Ovary (tissue), 9 donors: ENCODE data around the gene OR2C3. TPM values are rescaled to one million over a fixed set of nuclear protein-coding genes. Genes with fewer than 3 reads are reported as not detected.

Experiments used
- DNase-seq, 5 donors: peaks; one replicate each; pipeline ENCODE4 v3.0.0-alpha.2; 2019 to 2020
- H3K27ac ChIP-seq, 2 donors: fragments of 200-600 bp; one replicate each; pipeline versions ENCODE4 v1.5.1 to v1.8.0; 2019 to 2022
- H3K27me3 ChIP-seq: fragments of 200-600 bp; one replicate; pipeline ENCODE4 v1.8.0; 2022
- H3K36me3 ChIP-seq: fragments of 200-600 bp; sonication (generic); one replicate; pipeline ENCODE4 v1.5.1; 2019
- H3K4me1 ChIP-seq: one replicate; pipeline ENCODE4 v1.8.1; 2013; ENCODE audit warnings: mild to moderate bottlenecking, moderate library complexity; ENCODE audit not compliant: insufficient read depth
- H3K4me3 ChIP-seq: fragments of 200-600 bp; sonication (generic); one replicate; pipeline ENCODE4 v1.5.1; 2017
- H3K9me3 ChIP-seq, 2 donors: fragments of 200-600 bp in 1 of 2; sonication (generic) in 1 of 2; one replicate each; pipeline versions ENCODE4 v1.5.1 to v1.8.1; 2013 to 2019; ENCODE audit warnings: mild to moderate bottlenecking in 1 of 2, moderate library complexity in 1 of 2
- EP300 ChIP-seq: sonication (generic); formaldehyde crosslinking; IDR thresholded peaks from one replicate; pipeline ENCODE4 v1.6.1; 2017; ENCODE audit warnings: antibody characterized with exemption
- POLR2A ChIP-seq: fragments of 450-650 bp; IDR thresholded peaks from one replicate; pipeline ENCODE4 v1.6.1; 2017; ENCODE audit warnings: antibody characterized with exemption, mild to moderate bottlenecking, moderate library complexity
- WGBS, 3 donors: extraction: QIAGEN DNeasy Blood & Tissue Kit in 1 of 3; methylation state at CpG; one replicate each; pipeline versions ENCODE4 v1.1.5 to v1.1.7; 2013 to 2017; 5-methylcytosine and 5-hydroxymethylcytosine counted together
- intact Hi-C, 4 donors: fragments of 100-400 bp; cut with DNase I; formaldehyde crosslinking; loops; one replicate each; pipeline versions ENCODE4 v1.11.0 to v1.15.1; 2022 to 2023
- polyA plus RNA-seq, 2 donors: library from polyadenylated mRNA; stranded (reverse); fragments of 200-250 nt in 1 of 2; fragments of 350-450 nt in 1 of 2; fragmentation: Illumina TruSeq in 1 of 2; extraction: RNeasy Lipid Tissue Mini Kit (QIAGEN cat#74804) in 1 of 2; gene quantifications; one replicate each; pipeline ENCODE4 v1.2.3, GENCODE V29; 2013 to 2014
- total RNA-seq, 7 donors: library from RNA; depleted of rRNA in 2 of 7; stranded (reverse); fragments of >200 nt in 2 of 7; fragmentation: NEBNext Ultra II Directional in 3 of 7; extraction: Animal tissue kit (Norgen Biotek cat#: 25700) in 3 of 7; gene quantifications; one replicate each; pipeline versions ENCODE4 v1.1.0 to v1.2.4, GENCODE V29; 2016 to 2023
- TF ChIP-seq, protein P1 (sequence below), 3 donors: fragments of 450-650 bp in 2 of 3; fragments of 200-600 bp in 1 of 3; IDR thresholded peaks; one replicate each; pipeline versions ENCODE4 v1.5.1 to v1.8.0; 2016 to 2022; ENCODE audit warnings: antibody characterized with exemption in 3 of 3, mild to moderate bottlenecking in 1 of 3
- donor health status: DM: no; HTN: no; CAD: no; lungs with moderate emphysema.
- donor health status: DM: no; HTN: no; CAD: no.
- donor health status: Bipolar disorder and iron deficiency.
- donor health status: DM: yes; HTN: yes; CAD: no.
- donor health status: DM: no; HTN: no; CAD: no.
- donor health status: DM: yes; HTN: yes; CAD: no.

OR2C3 gene
- total and polyA plus RNA-seq, 9 donors = 0.04 to 0.15 TPM; not detected in 7

DNA sequence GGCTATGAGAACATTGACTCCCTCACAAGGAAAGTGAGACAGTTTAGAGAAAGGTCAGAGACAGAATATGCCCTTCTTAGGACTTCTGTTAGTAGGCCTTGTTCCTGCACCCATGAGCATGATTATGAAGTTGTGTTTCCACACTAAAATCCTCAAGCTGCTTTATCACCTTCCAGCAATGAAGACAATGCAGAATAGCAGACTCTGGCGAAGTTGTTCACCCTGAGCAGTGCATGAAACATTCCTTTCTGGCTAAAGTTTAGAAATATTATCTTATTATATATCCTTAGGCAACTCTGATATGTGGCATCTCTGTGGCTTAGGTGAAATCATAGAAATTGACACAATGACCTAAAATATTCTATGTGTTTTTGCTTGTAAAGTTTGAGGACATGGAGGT lies 38.0 kb upstream of the OR2C3 start:
- intact Hi-C loops = no loop called here
- no peak for DNase-seq
- H3K27me3 ChIP-seq = no peaks in the 10 kb centered on the region
- no peak overlapping the region for H3K27ac ChIP-seq
- H3K4me1 ChIP-seq = no peaks in the 10 kb centered on the region
- H3K36me3 ChIP-seq = no peaks in the 10 kb centered on the region
- TF ChIP-seq POLR2A (no peak), EP300 (no peak)
- TF ChIP-seq, protein P1, sequence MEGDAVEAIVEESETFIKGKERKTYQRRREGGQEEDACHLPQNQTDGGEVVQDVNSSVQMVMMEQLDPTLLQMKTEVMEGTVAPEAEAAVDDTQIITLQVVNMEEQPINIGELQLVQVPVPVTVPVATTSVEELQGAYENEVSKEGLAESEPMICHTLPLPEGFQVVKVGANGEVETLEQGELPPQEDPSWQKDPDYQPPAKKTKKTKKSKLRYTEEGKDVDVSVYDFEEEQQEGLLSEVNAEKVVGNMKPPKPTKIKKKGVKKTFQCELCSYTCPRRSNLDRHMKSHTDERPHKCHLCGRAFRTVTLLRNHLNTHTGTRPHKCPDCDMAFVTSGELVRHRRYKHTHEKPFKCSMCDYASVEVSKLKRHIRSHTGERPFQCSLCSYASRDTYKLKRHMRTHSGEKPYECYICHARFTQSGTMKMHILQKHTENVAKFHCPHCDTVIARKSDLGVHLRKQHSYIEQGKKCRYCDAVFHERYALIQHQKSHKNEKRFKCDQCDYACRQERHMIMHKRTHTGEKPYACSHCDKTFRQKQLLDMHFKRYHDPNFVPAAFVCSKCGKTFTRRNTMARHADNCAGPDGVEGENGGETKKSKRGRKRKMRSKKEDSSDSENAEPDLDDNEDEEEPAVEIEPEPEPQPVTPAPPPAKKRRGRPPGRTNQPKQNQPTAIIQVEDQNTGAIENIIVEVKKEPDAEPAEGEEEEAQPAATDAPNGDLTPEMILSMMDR (IDR thresholded peaks at IDR 0.05) = no peak
- no peaks in the 10 kb centered on the region for H3K9me3 ChIP-seq
- 48 to 61% (median 52%) methylated on average over 1 of the region's 1 CpG for WGBS, 3 donors
- no peak overlapping the region for H3K4me3 ChIP-seq

DNA sequence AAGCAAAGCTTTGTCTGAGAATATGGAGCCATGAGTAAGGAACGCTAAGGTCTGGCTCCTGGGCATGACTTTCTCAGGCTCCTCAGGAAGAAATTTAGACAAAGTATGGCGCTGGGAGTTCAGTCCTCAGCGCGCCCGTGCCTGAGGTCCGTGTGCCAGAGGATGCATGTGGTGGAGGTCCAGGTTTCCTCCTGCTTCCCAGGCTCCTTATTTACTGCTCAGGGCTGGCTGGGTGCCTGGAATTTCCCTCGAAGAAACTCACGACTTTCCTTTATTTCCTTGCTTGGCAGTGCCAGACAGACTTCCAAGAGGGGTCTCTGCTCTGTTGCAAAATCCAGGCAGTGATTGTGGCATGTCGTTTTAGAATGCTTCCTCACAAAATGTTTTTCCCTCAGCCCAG lies 26.0 kb upstream of the OR2C3 start:
- Histone ChIP-seq H3K36me3 (no peaks in the 10 kb centered on the region), H3K4me1 (no peaks in the 10 kb centered on the region), H3K9me3 (no peaks in the 10 kb centered on the region), H3K27me3 (no peaks in the 10 kb centered on the region), H3K4me3 (no peak overlapping the region), H3K27ac (no peak overlapping the region)
- 41 to 61% (median 52%) methylated on average over 9 of the region's 9 CpGs for WGBS, 3 donors
- no peak for DNase-seq
- intact Hi-C loops = no loop called here
- TF ChIP-seq EP300 (no peak), POLR2A (no peak)
- TF ChIP-seq, protein P1 (IDR thresholded peaks at IDR 0.05) = no peak

- no peak for DNase-seq
- WGBS, 3 donors = 64 to 71% (median 67%) methylated on average over 10 of the region's 10 CpGs
- no peaks in the 10 kb centered on the region for H3K27me3 ChIP-seq
- no peak for TF ChIP-seq EP300
- TF ChIP-seq POLR2A = no peak
- TF ChIP-seq, protein P1 (IDR thresholded peaks at IDR 0.05) = no peak
- no peaks in the 10 kb centered on the region for H3K36me3 ChIP-seq
- H3K4me1 ChIP-seq = no peaks in the 10 kb centered on the region
- no peak overlapping the region for H3K4me3 ChIP-seq
- intact Hi-C loops = no loop called here
- H3K27ac ChIP-seq = no peak overlapping the region
- H3K9me3 ChIP-seq = no peaks in the 10 kb centered on the region
Observed at GRCh38 chr1:247561711-247562110, 25.5 kb upstream of the OR2C3 start.

DNA sequence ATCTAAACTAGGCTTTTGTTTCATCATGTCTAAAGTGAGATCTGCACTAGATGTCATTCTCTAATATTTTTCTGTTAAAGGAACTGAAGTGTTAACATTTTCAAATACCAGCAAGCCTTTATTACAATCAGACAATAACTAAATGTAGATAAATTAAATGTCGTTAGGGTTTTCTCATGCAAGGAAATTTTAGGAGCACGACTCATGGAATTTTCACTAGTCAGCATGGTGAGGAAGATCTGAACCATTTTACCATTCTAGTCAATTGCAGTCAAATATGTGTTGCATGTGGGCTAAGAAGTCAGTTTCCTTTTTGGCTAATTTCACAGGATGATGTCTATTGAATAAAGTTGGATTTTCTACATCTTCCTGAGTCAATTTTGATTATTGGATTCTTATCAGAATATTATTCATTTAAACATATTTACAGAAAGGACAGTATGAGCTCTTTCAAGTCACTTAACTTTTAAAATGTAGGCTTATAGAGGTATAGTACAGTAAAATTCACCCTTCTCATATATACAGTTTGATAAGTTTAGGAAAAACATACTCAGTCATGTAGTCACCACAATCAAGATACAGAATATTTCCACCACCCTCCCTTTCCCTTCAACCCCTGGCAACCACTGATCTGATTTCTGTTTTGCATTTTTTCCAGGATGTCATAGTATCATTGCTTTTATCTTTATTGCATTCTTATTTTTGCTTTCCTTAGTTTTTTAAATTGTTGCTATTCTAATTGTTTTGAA lies 21.9 kb upstream of the OR2C3 start:
- intact Hi-C loops = no loop called here
- DNase-seq = no peak
- H3K27ac ChIP-seq = no peak overlapping the region
- 58 to 73% (median 61%) methylated on average over 2 of the region's 2 CpGs for WGBS, 3 donors
- no peak overlapping the region for H3K4me3 ChIP-seq
- no peaks in the 10 kb centered on the region for H3K27me3 ChIP-seq
- H3K36me3 ChIP-seq = no peaks in the 10 kb centered on the region
- no peak for TF ChIP-seq POLR2A
- TF ChIP-seq EP300 = no peak
- TF ChIP-seq, protein P1 (IDR thresholded peaks at IDR 0.05) = no peak
- no peaks in the 10 kb centered on the region for H3K9me3 ChIP-seq
- H3K4me1 ChIP-seq = no peaks in the 10 kb centered on the region
